Effector memory CD8-positive, alpha-beta T cell (primary cell): Measurements from ENCODE around the gene HOXA7.

Experiments used
- ATAC-seq: fragments of 150-1000 bp; cut with Tn5 transposase; replicated peaks from 2 replicates; pipeline ENCODE4 v1.10.0; 2021; ENCODE audit warnings: mild to moderate bottlenecking, moderate library complexity
- DNase-seq, 3 experiments: peaks; one replicate each; pipeline ENCODE4 v3.0.0; 2021
- H3K27ac Mint-ChIP-seq, 2 donors: one replicate each; pipeline ENCODE4 v1.8.0; 2022; ENCODE audit warnings: mild to moderate bottlenecking in 2 of 2, mixed read lengths in 2 of 2, moderate library complexity in 2 of 2
- H3K27me3 Mint-ChIP-seq, 2 donors: one replicate each; pipeline ENCODE4 v1.8.0; 2022; ENCODE audit warnings: mixed read lengths in 2 of 2
- H3K36me3 Mint-ChIP-seq: one replicate; pipeline ENCODE4 v1.8.0; 2022; ENCODE audit warnings: mild to moderate bottlenecking, moderate library complexity, mixed read lengths; ENCODE audit not compliant: insufficient read depth
- H3K4me1 Mint-ChIP-seq, 2 donors: one replicate each; pipeline ENCODE4 v1.8.0; 2022; ENCODE audit warnings: low read depth in 2 of 2, mixed read lengths in 2 of 2
- H3K4me3 Mint-ChIP-seq, 2 donors: one replicate each; pipeline ENCODE4 v1.8.0; 2022; ENCODE audit warnings: mild to moderate bottlenecking in 2 of 2, mixed read lengths in 2 of 2, moderate library complexity in 2 of 2
- H3K9me3 Mint-ChIP-seq, 2 donors: one replicate each; pipeline ENCODE4 v1.8.0; 2022; ENCODE audit warnings: mixed read lengths in 2 of 2

HOXA7 gene

DNA sequence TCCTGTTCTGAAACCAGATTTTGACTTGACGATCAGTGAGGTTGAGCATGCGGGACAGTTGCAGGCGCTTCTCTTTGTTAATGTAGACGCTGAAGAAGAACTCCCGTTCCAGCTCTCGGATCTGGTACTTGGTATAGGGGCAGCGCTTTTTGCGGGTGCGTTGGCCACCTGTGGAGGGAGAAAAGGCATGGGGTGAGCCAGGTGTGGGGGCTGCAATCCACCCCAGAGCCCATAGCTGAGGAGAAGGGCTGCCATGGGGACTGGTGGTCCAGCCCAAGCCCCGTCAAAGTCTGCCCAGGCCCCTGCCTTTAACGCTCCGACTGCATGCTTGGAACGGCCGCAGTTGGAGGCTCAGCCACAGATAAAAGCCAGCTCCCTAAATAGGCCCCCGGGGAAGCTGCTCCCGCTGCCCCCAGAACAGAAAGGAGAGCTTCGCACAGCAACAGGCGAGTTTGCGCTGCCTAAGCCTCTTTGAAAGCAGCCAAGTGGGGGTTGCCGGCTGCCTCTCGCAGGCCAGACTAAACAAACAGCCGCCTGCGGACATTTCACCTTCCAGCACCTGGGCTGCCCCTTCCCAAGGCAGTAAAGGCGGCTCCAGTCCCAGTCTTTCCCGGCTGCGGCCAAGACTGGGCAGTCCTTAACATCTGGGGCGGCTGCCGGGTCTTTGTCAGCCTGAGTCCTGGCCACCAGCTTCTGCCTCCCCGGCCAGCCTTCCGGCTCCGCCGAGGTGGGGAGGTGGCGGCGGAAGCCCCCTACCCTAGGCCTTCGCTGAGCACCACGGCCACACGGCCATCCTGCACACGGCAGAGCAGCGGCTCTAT is 26.6 kb upstream of the HOXA7 start:
- no peak for DNase-seq
- H3K4me1 Mint-ChIP-seq, result peaks cover 29 to 36% of the 10 kb centered on the region in 2 donors
- no peak overlapping the region for H3K27ac Mint-ChIP-seq
- no peak for ATAC-seq
- H3K4me3 Mint-ChIP-seq, result peak overlapping the region; percentile 80 to 87
- H3K27me3 Mint-ChIP-seq, result peaks cover 67 to 93% of the 10 kb centered on the region in 2 donors
- peaks cover 44% of the 10 kb centered on the region for H3K36me3 Mint-ChIP-seq
- no peaks in the 10 kb centered on the region for H3K9me3 Mint-ChIP-seq

GRCh38 chr7:27182285-27182841 is 25.9 kb upstream of the HOXA7 start:
- peaks cover 68 to 93% of the 10 kb centered on the region in 2 donors for H3K27me3 Mint-ChIP-seq
- ATAC-seq, result no peak
- H3K9me3 Mint-ChIP-seq, result no peaks in the 10 kb centered on the region
- DNase-seq, result no peak
- no peak overlapping the region for H3K27ac Mint-ChIP-seq
- H3K4me1 Mint-ChIP-seq, result peaks cover 24 to 31% of the 10 kb centered on the region in 2 donors
- H3K4me3 Mint-ChIP-seq, result peak overlapping the region; percentile 6 to 87
- H3K36me3 Mint-ChIP-seq, result peaks cover 39% of the 10 kb centered on the region

GRCh38 chr7:27181795-27182275 is 25.4 kb upstream of the HOXA7 start:
- no peak overlapping the region for H3K4me3 Mint-ChIP-seq

GRCh38 chr7:27180431-27181420 is 24.3 kb upstream of the HOXA7 start:
- Mint-ChIP-seq H3K27ac (no peak overlapping the region), H3K27me3 (peaks cover 57 to 93% of the 10 kb centered on the region in 2 donors), H3K36me3 (peaks cover 36% of the 10 kb centered on the region), H3K9me3 (no peaks in the 10 kb centered on the region), H3K4me1 (peaks cover 16 to 21% of the 10 kb centered on the region in 2 donors), H3K4me3 (peak overlapping the region in 1 of 2 donors; percentile 50)
- DNase-seq (no peak), ATAC-seq (no peak)

More at GRCh38 chr7:27181795-27182275, 25.4 kb upstream of the HOXA7 start:
- peaks cover 24 to 31% of the 10 kb centered on the region in 2 donors for H3K4me1 Mint-ChIP-seq
- H3K36me3 Mint-ChIP-seq, result peaks cover 39% of the 10 kb centered on the region
- no peaks in the 10 kb centered on the region for H3K9me3 Mint-ChIP-seq
- DNase-seq (no peak), ATAC-seq (no peak)
- H3K27me3 Mint-ChIP-seq, result peaks cover 64 to 93% of the 10 kb centered on the region in 2 donors
- no peak overlapping the region for H3K27ac Mint-ChIP-seq

GRCh38 chr7:27179503-27180430 is 23.3 kb upstream of the HOXA7 start:
- peak; percentile 52 to 64 (median 57) for DNase-seq
- peaks cover 28% of the 10 kb centered on the region for H3K36me3 Mint-ChIP-seq
- peak; percentile 82 for ATAC-seq
- no peak overlapping the region for H3K27ac Mint-ChIP-seq
- H3K9me3 Mint-ChIP-seq, result no peaks in the 10 kb centered on the region
- peak overlapping the region in 1 of 2 donors; percentile 50 for H3K4me3 Mint-ChIP-seq
- peaks cover 56 to 93% of the 10 kb centered on the region in 2 donors for H3K27me3 Mint-ChIP-seq
- H3K4me1 Mint-ChIP-seq, result peaks cover 9 to 12% of the 10 kb centered on the region in 2 donors

- Mint-ChIP-seq H3K27me3 (peaks cover 55 to 93% of the 10 kb centered on the region in 2 donors), H3K27ac (no peak overlapping the region), H3K36me3 (peaks cover 21% of the 10 kb centered on the region), H3K4me3 (no peak overlapping the region), H3K9me3 (no peaks in the 10 kb centered on the region), H3K4me1 (peaks cover 7 to 11% of the 10 kb centered on the region in 2 donors)
- ATAC-seq (no peak), DNase-seq (no peak)
Observed at GRCh38 chr7:27179030-27179429, 22.6 kb upstream of the HOXA7 start.

DNA sequence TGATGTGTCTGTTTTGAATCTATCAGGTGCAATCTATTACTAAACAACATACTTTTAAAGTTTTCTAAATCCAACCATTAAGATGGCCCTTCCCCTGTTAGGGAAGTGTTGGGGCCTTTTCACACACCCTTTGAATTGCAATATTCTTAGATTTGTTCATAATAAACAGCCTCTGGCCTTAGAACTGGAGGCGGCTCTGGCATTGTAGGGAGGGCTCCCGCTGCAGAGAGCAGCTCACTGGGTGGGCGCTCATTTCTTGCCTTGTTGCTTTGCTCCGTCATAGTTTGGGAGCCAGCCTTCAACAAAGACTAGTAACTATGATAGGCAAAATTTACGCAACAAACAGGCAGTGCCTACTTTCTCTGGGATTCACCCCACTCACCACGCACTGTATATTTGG is 21.9 kb upstream of the HOXA7 start:
- H3K4me1 Mint-ChIP-seq, result peaks cover 5 to 7% of the 10 kb centered on the region in 2 donors
- peaks cover 55 to 90% of the 10 kb centered on the region in 2 donors for H3K27me3 Mint-ChIP-seq
- no peak overlapping the region for H3K4me3 Mint-ChIP-seq
- H3K36me3 Mint-ChIP-seq, result peaks cover 14% of the 10 kb centered on the region
- no peaks in the 10 kb centered on the region for H3K9me3 Mint-ChIP-seq
- no peak overlapping the region for H3K27ac Mint-ChIP-seq
- ATAC-seq (no peak), DNase-seq (no peak)

DNA sequence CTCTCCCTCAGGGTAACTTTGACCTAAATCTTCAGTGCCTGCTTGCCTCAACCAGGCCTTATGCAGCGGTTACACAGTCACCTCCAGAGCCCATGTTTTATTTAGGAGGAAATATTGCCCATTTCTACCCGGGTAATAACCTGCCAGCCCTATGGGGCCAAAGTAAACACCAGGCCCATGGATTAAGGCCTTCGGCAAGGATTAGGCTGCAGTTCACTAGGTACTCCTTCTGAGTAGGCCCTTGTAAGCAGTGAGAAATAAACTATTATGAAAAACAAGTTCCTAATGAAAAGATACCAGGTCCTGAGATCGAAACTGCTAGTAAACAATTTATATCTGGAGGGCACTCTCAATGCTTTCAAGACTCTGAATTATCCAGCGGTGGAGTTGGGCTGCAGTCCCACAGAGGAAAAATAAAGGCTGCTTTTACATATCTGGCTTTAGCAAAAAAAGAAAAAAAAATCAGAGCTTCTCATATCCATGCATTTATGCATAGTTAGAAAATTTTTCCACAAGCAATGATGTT is 21.4 kb upstream of the HOXA7 start:
- Mint-ChIP-seq H3K27ac (no peak overlapping the region), H3K9me3 (no peaks in the 10 kb centered on the region), H3K4me1 (peaks cover 5 to 7% of the 10 kb centered on the region in 2 donors), H3K36me3 (peaks cover 9% of the 10 kb centered on the region), H3K27me3 (peaks cover 53 to 85% of the 10 kb centered on the region in 2 donors), H3K4me3 (no peak overlapping the region)
- ATAC-seq (no peak), DNase-seq (no peak)

DNA sequence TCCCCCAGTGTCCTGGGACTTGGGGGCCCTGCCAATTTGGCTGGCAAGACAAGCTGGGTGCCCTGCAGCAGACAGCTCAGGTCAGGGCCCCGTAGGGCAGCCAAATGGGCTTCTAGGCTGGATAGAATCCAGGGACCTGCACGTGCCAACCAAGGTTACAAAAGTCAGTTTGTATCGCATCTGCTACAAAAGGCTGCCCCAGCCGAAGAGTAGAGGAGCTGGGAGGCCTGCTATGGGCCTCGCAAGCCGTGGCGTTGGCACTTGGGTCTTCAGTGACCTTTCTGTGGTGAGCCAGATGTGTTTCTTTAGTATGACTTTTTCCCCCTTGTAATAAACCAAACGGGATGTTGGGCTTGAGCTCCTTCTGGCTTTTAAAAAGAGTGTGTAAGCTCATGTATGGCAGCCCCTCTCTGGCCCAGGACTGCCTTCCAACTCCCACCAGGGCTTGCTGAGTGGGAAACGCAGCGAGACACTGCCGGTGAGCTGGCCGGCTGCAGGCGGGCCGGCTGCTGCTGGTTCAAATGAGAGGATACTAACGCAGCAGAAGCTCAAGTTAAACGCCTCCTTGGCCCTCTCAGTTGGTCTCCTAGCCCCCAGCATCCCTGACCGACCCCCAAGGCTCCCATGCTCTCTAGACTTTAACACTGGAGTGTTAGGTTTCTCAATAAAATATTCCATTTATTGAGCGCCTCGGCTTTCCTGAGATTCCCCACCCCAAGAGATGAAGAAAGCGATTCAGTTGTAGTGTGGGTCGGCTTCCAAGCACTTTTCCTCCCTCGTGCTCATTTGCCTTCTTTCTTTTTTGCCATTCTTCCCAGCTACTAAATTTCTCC is 20.7 kb upstream of the HOXA7 start:
- Mint-ChIP-seq H3K4me1 (peaks cover 8 to 12% of the 10 kb centered on the region in 2 donors), H3K9me3 (no peaks in the 10 kb centered on the region), H3K4me3 (no peak overlapping the region), H3K27ac (no peak overlapping the region), H3K27me3 (peaks cover 51 to 85% of the 10 kb centered on the region in 2 donors), H3K36me3 (peaks cover 12% of the 10 kb centered on the region)
- no peak for DNase-seq
- ATAC-seq, result no peak

- ATAC-seq (no peak), DNase-seq (no peak)
- Mint-ChIP-seq H3K27me3 (peaks cover 58 to 89% of the 10 kb centered on the region in 2 donors), H3K4me3 (no peak overlapping the region), H3K4me1 (peaks cover 14 to 19% of the 10 kb centered on the region in 2 donors), H3K27ac (no peak overlapping the region), H3K9me3 (no peaks in the 10 kb centered on the region), H3K36me3 (peaks cover 19% of the 10 kb centered on the region)
Observed at GRCh38 chr7:27176524-27176845, 20.0 kb upstream of the HOXA7 start.

DNA sequence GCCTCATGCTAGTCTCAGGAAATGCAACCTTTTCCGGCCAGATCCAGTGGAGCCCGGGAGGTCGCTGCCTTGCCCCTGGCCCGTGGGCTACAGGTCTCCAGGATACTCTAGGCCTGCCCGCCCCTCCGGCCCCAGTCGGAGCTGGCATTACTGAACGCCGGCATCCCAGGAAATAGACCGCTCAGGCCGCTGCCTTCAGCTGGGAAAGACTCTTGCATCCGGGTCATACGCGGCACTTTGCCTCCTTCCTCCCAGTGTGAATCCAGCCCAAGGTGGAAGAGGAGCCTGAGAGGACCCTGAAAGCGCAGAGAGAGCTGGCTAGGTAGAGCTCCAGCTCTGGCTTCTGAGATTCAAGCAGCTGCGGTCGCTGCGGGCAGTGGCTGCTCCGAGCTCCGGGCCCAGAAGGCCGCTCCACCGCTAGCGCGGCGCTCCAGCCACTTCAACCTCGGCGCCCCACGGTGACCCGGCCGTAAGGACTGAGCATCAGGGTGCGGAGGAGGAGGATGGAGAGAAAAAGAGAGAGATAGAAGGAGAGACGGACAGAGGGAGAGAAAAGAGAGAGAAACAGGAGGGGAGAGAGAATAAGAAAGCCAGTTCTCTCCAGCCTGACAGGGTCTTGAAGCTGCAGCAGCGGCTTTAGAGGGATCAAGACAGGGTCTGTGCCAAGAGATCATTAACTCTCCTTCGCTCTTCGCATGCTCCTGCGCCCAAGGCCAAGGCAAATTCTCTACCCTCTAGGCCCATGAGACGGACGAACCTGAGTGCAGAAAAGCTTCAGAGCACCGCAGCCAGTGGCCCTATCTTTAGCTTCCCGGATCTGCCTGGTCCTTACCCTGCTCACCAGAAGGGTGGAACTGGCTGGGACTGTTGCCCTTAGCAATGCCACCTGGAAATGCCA is 19.4 kb upstream of the HOXA7 start:
- Mint-ChIP-seq H3K36me3 (peaks cover 21% of the 10 kb centered on the region), H3K27me3 (peaks cover 64 to 91% of the 10 kb centered on the region in 2 donors), H3K9me3 (no peaks in the 10 kb centered on the region), H3K27ac (no peak overlapping the region), H3K4me3 (no peak overlapping the region), H3K4me1 (peaks cover 14 to 20% of the 10 kb centered on the region in 2 donors)
- ATAC-seq (no peak), DNase-seq (no peak)
